Activated gamma-delta T cell treated with Interleukin-2 at 50 U/mL for 16 hours (primary cell): ENCODE measurements around the gene PPP1R37.
A peak's percentile ranks its signal among the peaks of the same experiment; 100 is the strongest.

ENCODE experiments used
- DNase-seq: peaks from one replicate; pipeline ENCODE4 v3.0.0-alpha.2; 2020

Gene PPP1R37

DNA sequence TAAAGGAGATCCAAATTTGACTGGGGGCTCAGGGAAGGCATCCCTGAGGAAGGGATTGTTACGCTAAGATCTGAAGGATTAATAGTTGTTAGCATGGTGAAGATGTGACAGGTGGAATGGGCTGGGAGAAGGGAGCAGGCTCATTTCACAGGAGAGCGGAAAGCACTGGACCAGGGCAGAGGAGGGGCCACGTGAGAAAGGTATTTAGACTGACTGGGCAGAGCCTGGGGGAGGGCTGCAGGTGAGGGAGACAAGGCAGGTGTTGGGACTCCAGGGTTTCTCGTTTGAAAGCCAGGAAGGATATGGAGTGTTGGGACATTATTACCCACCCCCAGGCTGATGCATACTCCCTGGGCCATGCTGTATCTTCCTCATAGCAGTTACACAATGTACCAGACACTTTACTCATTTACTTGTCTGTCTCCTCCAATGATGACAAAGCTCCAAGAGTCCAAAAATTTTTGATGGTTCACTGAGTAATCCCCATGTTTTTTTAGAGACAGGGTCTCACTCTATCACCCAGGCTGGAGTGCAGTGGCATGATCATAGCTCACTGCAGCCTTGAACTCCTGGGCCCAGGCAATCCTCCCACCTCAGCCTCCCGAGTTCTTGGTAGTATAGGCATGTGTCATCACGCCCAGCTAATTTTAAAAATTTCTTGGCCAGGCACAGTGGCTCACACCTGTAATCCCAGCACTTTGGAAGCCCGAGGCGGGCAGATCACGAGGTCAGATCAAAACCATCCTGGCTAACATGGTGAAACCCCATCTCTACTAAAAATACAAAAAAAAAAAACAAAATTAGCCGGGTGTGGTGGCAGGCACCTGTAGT is 82.8 kb downstream of the PPP1R37 start:
- no peak for DNase-seq

DNA sequence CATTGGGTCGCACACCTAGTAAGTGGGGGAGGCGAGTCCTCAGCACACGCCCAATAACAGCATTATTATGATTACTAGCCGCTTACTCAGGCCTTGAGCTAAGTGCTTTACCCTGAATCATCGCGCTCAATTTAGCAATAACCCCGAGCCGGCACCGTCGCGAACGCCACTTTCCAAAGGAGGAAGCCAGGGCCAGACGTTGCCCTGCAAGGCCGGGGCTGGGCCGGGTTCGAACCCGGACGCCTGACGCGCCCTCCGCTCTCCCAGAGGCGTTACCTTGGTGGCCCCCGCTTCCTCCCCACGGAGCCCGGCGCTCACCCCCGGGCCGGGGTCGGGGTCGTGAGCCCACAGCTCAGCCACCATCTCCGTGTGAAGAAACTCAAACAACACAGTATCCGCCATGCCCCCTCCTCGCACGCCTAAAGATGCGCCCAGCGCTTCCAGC is 84.9 kb downstream of the PPP1R37 start, which contains the start of gene TRAPPC6A:
TRAPPC6A (minus strand) TSS at position 421 of the 445 bp plus-strand sequence; CDS start at position 402, 19 bp downstream.
- DNase-seq = no peak

- peak; percentile 100 for DNase-seq
Observed at GRCh38 chr19:45178262-45179071, 85.5 kb downstream of the PPP1R37 start, which contains the start of gene BLOC1S3. BLOC1S3 (plus strand) TSS chr19:45178784; CDS start chr19:45179297, 513 bp downstream.

DNA sequence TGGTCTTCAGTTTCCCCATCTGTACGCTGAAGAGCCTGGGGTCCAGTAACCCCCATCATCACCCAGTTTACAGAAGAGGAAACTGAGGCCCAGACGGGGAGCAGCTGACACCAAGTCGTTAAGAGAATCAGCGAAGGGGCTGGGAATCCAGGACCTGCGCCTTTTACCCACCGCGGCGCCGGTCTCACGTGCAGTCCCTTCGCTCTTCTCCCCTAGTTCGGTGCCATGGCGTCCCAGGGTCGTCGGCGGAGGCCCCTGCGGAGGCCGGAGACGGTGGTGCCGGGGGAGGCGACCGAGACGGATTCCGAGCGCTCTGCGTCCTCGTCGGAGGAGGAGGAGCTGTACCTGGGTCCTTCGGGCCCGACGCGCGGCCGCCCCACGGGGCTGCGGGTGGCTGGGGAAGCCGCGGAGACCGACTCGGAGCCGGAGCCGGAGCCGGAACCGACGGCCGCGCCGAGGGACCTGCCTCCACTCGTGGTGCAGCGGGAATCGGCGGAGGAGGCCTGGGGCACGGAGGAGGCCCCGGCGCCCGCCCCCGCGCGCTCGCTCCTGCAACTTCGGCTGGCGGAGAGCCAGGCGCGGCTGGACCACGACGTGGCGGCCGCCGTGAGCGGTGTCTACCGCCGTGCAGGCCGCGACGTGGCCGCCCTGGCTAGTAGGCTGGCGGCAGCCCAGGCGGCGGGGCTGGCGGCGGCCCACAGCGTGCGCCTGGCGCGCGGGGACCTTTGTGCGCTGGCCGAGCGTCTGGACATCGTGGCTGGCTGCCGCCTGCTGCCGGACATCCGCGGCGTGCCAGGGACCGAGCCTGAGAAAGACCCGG is 86.3 kb downstream of the PPP1R37 start:
- peak; percentile 29 for DNase-seq

- DNase-seq = no peak
Observed at GRCh38 chr19:45179892-45180370, 87.0 kb downstream of the PPP1R37 start.

GRCh38 chr19:45180936-45181335 is 88.0 kb downstream of the PPP1R37 start:
- DNase-seq = no peak

DNA sequence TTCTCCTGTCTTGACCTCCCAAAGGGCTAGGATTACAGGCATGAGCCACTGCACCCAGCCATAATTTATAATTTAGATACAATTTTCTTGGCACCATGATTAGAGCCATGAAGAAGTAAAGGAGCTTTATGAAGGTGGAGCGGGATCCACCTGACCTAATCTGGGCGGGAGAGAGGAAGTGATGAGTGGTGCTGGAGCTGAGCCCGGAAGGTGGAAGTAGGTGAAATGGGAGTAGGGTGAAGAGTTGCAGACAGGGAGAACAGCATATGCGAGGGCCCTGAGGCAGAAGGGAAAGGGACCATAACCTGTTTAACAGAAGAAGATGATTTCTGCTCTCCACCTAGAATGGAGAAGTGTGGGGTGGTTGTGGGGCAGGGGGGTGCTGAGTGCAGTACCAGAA is 89.8 kb downstream of the PPP1R37 start:
- DNase-seq = no peak

GRCh38 chr19:45184115-45184514 is 91.1 kb downstream of the PPP1R37 start:
- no peak for DNase-seq

- DNase-seq = no peak
Observed at GRCh38 chr19:45186509-45187334, 93.7 kb downstream of the PPP1R37 start.

DNA sequence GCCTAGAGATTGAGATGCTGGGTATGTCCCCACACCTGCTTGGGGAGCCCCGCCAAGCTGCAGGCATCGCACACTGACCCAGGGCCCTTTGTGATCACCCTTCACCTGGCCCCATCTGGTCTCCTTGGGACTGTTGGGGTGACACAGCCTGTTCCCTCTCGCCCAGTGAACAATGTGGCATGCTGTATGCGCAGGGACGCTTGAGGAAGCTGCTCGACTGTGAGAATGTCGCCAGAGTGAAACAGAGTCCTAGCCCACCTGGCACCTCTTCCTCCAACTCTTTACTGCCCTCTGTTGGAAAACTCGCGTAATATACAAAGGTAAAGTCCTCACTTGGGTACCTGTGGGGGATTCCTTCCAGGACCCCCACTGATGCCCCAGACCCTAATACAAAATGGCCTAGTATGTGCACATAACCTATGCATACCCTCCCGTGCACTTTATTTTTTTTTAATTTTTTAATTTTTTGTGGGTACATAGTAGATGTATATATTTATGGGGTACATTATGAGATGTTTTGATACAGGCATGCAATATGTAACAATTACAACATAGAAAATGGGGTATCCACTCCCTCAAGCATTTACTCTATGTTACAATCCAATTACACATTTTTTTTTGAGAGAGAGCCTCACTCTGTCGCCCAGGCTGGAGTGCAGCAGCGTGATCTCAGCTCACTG is 94.6 kb downstream of the PPP1R37 start:
- DNase-seq = no peak

- no peak for DNase-seq
Observed at GRCh38 chr19:45189971-45190370, 97.0 kb downstream of the PPP1R37 start.

- no peak for DNase-seq
Observed at GRCh38 chr19:45191375-45191774, 98.4 kb downstream of the PPP1R37 start.

DNA sequence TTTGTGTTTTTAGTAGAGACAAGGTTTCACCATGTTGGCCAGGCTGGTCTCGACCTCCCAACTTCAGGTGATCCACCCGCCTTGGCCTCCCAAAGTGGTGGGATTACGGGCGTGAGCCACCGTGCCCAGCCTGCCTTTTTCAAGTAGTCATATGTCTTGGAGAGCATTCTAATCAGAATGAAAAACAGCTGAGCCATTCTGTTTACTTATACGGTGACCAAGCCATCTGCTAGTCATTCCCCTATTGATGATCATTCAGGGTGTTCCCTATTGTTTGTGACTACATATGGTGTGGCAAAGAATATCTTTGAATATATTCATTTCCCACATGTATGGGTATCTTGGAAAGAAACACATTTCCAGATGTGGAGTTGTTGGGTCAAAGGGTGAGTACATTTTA is 102.8 kb downstream of the PPP1R37 start:
- DNase-seq = no peak
